ENCODE data around the gene VAT1. TPM values are rescaled to one million over a fixed set of nuclear protein-coding genes. Genes with fewer than 3 reads are reported as not detected.

Gene VAT1
- total and polyA plus RNA-seq, 2 of the 13 experiments (the other 11 are each of a cell fraction or from before 2014, with no cell fraction given), result 143 to 205 TPM

GRCh38 chr17:42980766-42981397, 41.3 kb downstream of the VAT1 start (continued):
- TF ChIP-seq, protein P1, sequence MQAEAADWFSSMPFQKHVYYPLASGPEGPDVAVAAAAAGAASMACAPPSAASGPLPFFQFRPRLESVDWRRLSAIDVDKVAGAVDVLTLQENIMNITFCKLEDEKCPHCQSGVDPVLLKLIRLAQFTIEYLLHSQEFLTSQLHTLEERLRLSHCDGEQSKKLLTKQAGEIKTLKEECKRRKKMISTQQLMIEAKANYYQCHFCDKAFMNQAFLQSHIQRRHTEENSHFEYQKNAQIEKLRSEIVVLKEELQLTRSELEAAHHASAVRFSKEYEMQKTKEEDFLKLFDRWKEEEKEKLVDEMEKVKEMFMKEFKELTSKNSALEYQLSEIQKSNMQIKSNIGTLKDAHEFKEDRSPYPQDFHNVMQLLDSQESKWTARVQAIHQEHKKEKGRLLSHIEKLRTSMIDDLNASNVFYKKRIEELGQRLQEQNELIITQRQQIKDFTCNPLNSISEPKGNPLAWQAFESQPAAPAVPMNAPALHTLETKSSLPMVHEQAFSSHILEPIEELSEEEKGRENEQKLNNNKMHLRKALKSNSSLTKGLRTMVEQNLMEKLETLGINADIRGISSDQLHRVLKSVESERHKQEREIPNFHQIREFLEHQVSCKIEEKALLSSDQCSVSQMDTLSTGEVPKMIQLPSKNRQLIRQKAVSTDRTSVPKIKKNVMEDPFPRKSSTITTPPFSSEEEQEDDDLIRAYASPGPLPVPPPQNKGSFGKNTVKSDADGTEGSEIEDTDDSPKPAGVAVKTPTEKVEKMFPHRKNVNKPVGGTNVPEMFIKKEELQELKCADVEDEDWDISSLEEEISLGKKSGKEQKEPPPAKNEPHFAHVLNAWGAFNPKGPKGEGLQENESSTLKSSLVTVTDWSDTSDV (CRISPR knock-in tag; IDR thresholded peaks at IDR 0.05), result peak; percentile 79
- TF ChIP-seq HIVEP1 (CRISPR knock-in tag; IDR thresholded peaks at IDR 0.05) (0 out of 2 replicates have a peak, but pooled peaks have one; percentile 6), EEA1 (CRISPR knock-in tag; IDR thresholded peaks at IDR 0.05; ENCODE audit: borderline replicate concordance) (peak; percentile 80; the same call in 1 of the 2 replicates), EZH2 (conservative IDR thresholded peaks at IDR 0.05; ENCODE audit: low read depth, low read length) (no peak), HDAC1 (CRISPR knock-in tag; IDR thresholded peaks at IDR 0.05) (peak; percentile 35; the same call in 1 of the 2 replicates), NR2F6 (IDR thresholded peaks at IDR 0.05) (no peak), NR2F6 (CRISPR knock-in tag; IDR thresholded peaks at IDR 0.05) (no peak), CREB3 (CRISPR knock-in tag; IDR thresholded peaks at IDR 0.05) (peak; percentile 69), TBP (CRISPR knock-in tag; IDR thresholded peaks at IDR 0.05) (0 out of 2 replicates have a peak, but pooled peaks have one; percentile 15), NAIF1 (CRISPR knock-in tag; IDR thresholded peaks at IDR 0.05; ENCODE audit: borderline replicate concordance) (peak; percentile 92), POLR2AphosphoS5 (IDR thresholded peaks at IDR 0.05; ENCODE audit: low read depth, low read length) (0 out of 2 replicates have a peak, but pooled peaks have one; percentile 22), SSRP1 (CRISPR knock-in tag; IDR thresholded peaks at IDR 0.05) (no peak), RNF219 (CRISPR knock-in tag; IDR thresholded peaks at IDR 0.05) (peak; percentile 55; the same call in 1 of the 2 replicates), HMGXB4 (CRISPR knock-in tag; IDR thresholded peaks at IDR 0.05; ENCODE audit: borderline replicate concordance in 1 of 2, low read depth in 1 of 2) (peak; percentile 64 to 75; a peak in 3 of 4 replicates)
